ENCODE measurements around the gene ZNF148. TPM values are rescaled to one million over a fixed set of nuclear protein-coding genes. Genes with fewer than 3 reads are reported as not detected.

ZNF148 gene
- total RNA-seq, 4 donors from 2014 or later, result 10.7 to 25.9 (median 16.9) TPM

- Histone ChIP-seq H3K4me1 (peaks cover 0 to 23% (median 16%) of the 10 kb centered on the region in 3 donors), H3K36me3 (peaks cover 0 to 14% (median 0%) of the 10 kb centered on the region in 3 donors), H3K4me3 (no peak overlapping the region), H3K27ac (no peak overlapping the region), H3K9me3 (no peaks in the 10 kb centered on the region), H3K27me3 (no peaks in the 10 kb centered on the region)
- 79 to 89% methylated on average over 12 of the region's 12 CpGs for WGBS, 2 donors
- TF ChIP-seq CTCF (IDR thresholded peaks at IDR 0.05), result no peak
- no peak for TF ChIP-seq POLR2A (IDR thresholded peaks at IDR 0.05)
- no peak for DNase-seq
- intact Hi-C loops (cut with DNase I), result no loop called here
These were observed 182.7 kb downstream of the ZNF148 start for GRCh38 chr3:125192190-125193035.

GRCh38 chr3:125191730-125192129 is 183.4 kb downstream of the ZNF148 start:
- Histone ChIP-seq H3K4me1 (peaks cover 0 to 30% (median 16%) of the 10 kb centered on the region in 3 donors), H3K4me3 (no peak overlapping the region), H3K27ac (no peak overlapping the region), H3K27me3 (no peaks in the 10 kb centered on the region), H3K9me3 (no peaks in the 10 kb centered on the region), H3K36me3 (peaks cover 0 to 20% (median 0%) of the 10 kb centered on the region in 3 donors)
- intact Hi-C loops (cut with DNase I), result no loop called here
- TF ChIP-seq CTCF (IDR thresholded peaks at IDR 0.05), result no peak
- TF ChIP-seq POLR2A (IDR thresholded peaks at IDR 0.05), result no peak
- DNase-seq, result no peak
- 84 to 86% methylated on average over 5 to 7 of the region's 7 CpGs for WGBS, 2 donors

- intact Hi-C loops (cut with DNase I), result no loop called here
- peaks cover 0 to 35% (median 16%) of the 10 kb centered on the region in 3 donors for H3K4me1 ChIP-seq
- TF ChIP-seq POLR2A (IDR thresholded peaks at IDR 0.05), result no peak
- TF ChIP-seq CTCF (IDR thresholded peaks at IDR 0.05), result no peak
- peaks cover 0 to 24% (median 0%) of the 10 kb centered on the region in 3 donors for H3K36me3 ChIP-seq
- H3K4me3 ChIP-seq, result no peak overlapping the region
- no peak overlapping the region for H3K27ac ChIP-seq
- H3K9me3 ChIP-seq, result no peaks in the 10 kb centered on the region
- no peaks in the 10 kb centered on the region for H3K27me3 ChIP-seq
- 63 to 77% methylated on average over 4 of the region's 4 CpGs for whole genome bisulfite sequencing, 2 donors
- DNase-seq, result no peak
These were observed 183.9 kb downstream of the ZNF148 start for GRCh38 chr3:125191256-125191655.

- Histone ChIP-seq H3K4me1 (peaks cover 0 to 40% (median 16%) of the 10 kb centered on the region in 3 donors), H3K27me3 (no peaks in the 10 kb centered on the region), H3K9me3 (no peaks in the 10 kb centered on the region), H3K27ac (no peak overlapping the region), H3K36me3 (peaks cover 0 to 24% (median 0%) of the 10 kb centered on the region in 3 donors), H3K4me3 (no peak overlapping the region)
- no peak for DNase-seq
- intact Hi-C loops (cut with DNase I), result no loop called here
- WGBS, 2 donors, result 69 to 80% methylated on average over 3 of the region's 3 CpGs
- no peak for TF ChIP-seq POLR2A (IDR thresholded peaks at IDR 0.05)
- TF ChIP-seq CTCF (IDR thresholded peaks at IDR 0.05), result no peak
These were observed 184.3 kb downstream of the ZNF148 start for GRCh38 chr3:125190786-125191185.

- intact Hi-C loops (cut with DNase I), result no loop called here
- no peak for DNase-seq
- no peak for TF ChIP-seq CTCF (IDR thresholded peaks at IDR 0.05)
- no peak for TF ChIP-seq POLR2A (IDR thresholded peaks at IDR 0.05)
- 100% methylated on average over 4 of the region's 7 CpGs for WGBS, 2 donors
- H3K9me3 ChIP-seq, result no peaks in the 10 kb centered on the region
- H3K4me1 ChIP-seq, result peaks cover 0 to 32% (median 9%) of the 10 kb centered on the region in 3 donors
- H3K27ac ChIP-seq, result no peak overlapping the region
- no peak overlapping the region for H3K4me3 ChIP-seq
- H3K36me3 ChIP-seq, result peaks cover 0 to 24% (median 0%) of the 10 kb centered on the region in 3 donors
- H3K27me3 ChIP-seq, result no peaks in the 10 kb centered on the region
These were observed 185.6 kb downstream of the ZNF148 start for GRCh38 chr3:125189378-125190165.
